Muscle of arm (tissue), 12 donors: ENCODE data around the gene NCBP3. TPM values are rescaled to one million over a fixed set of nuclear protein-coding genes. Genes with fewer than 3 reads are reported as not detected.
"Not testable (repeated sequence)": the region's sequence is repeated elsewhere in the genome, so short reads cannot be mapped to it uniquely, and the experiment has no call there.

ENCODE experiments used
- DNase-seq: peaks from one replicate; pipeline ENCODE4 v3.0.0-alpha.2; 2013
- polyA plus RNA-seq, 12 donors: library from polyadenylated mRNA; unstranded; fragments of 120-200 nt; gene quantifications; one replicate each; pipeline ENCODE4 v1.2.1, GENCODE V29; 2013; ENCODE audit not compliant: insufficient read length in 12 of 12

Gene NCBP3
- polyA plus RNA-seq, 12 donors, result 41.3 to 88.1 (median 62.2) TPM; not detected in 1

- DNase-seq, result no peak
Observed at GRCh38 chr17:3885970-3886369, 39.9 kb upstream of the NCBP3 start.

GRCh38 chr17:3885271-3885670 lies 39.2 kb upstream of the NCBP3 start:
- no peak for DNase-seq

- DNase-seq, result no peak
Observed at GRCh38 chr17:3884188-3884587, 38.1 kb upstream of the NCBP3 start.

GRCh38 chr17:3882276-3882675 lies 36.2 kb upstream of the NCBP3 start:
- DNase-seq, result no peak

GRCh38 chr17:3880983-3881382 lies 34.9 kb upstream of the NCBP3 start:
- DNase-seq, result no peak

- DNase-seq, result no peak
Observed at GRCh38 chr17:3879591-3880417, 33.8 kb upstream of the NCBP3 start.

GRCh38 chr17:3879186-3879585 lies 33.1 kb upstream of the NCBP3 start:
- no peak for DNase-seq

GRCh38 chr17:3877220-3877619 lies 31.2 kb upstream of the NCBP3 start:
- no peak for DNase-seq

- DNase-seq, result no peak
Observed at GRCh38 chr17:3875317-3875716, 29.3 kb upstream of the NCBP3 start.

GRCh38 chr17:3873862-3874261 lies 27.8 kb upstream of the NCBP3 start:
- no peak for DNase-seq

GRCh38 chr17:3870871-3871306 lies 24.8 kb upstream of the NCBP3 start:
- no peak for DNase-seq

- no peak for DNase-seq
Observed at GRCh38 chr17:3867606-3868005, 21.6 kb upstream of the NCBP3 start.

GRCh38 chr17:3867106-3867505 lies 21.1 kb upstream of the NCBP3 start:
- no peak for DNase-seq

GRCh38 chr17:3866276-3866675 lies 20.2 kb upstream of the NCBP3 start:
- no peak for DNase-seq

- no peak for DNase-seq
Observed at GRCh38 chr17:3865176-3865575, 19.1 kb upstream of the NCBP3 start.

GRCh38 chr17:3864534-3864933 lies 18.5 kb upstream of the NCBP3 start:
- no peak for DNase-seq

- DNase-seq, result no peak
Observed at GRCh38 chr17:3861761-3862681, 16.0 kb upstream of the NCBP3 start.

- DNase-seq, result no peak
Observed at GRCh38 chr17:3860939-3861700, 15.1 kb upstream of the NCBP3 start.

- DNase-seq, result peak; percentile 72
Observed at GRCh38 chr17:3859940-3860339, 13.9 kb upstream of the NCBP3 start.

GRCh38 chr17:3857261-3858105 lies 11.4 kb upstream of the NCBP3 start:
- no peak for DNase-seq

- DNase-seq, result not testable (repeated sequence)
Observed at GRCh38 chr17:3854204-3854603, 8.2 kb upstream of the NCBP3 start.
